Tibial nerve (tissue), 4 donors: ENCODE data around the gene MED15. TPM values are rescaled to one million over a fixed set of nuclear protein-coding genes. Genes with fewer than 3 reads are reported as not detected.

Experiments used
- DNase-seq, 2 donors: peaks; one replicate each; pipeline ENCODE4 v3.0.0-alpha.2; 2019; ENCODE audit warnings: low spot score in 2 of 2
- H3K27ac ChIP-seq, 4 donors: fragments of 200-600 bp; sonication (generic) in 3 of 4; one replicate each; pipeline ENCODE4 v1.5.1; 2017 to 2019; ENCODE audit warnings: mild to moderate bottlenecking in 1 of 4
- H3K27me3 ChIP-seq, 2 donors: fragments of 200-600 bp; sonication (generic) in 1 of 2; one replicate each; pipeline versions ENCODE4 v1.5.1 to v1.6.0; 2017 to 2019
- H3K36me3 ChIP-seq, 3 donors: fragments of 200-600 bp; sonication (generic); one replicate each; pipeline ENCODE4 v1.5.1; 2018 to 2019
- H3K4me1 ChIP-seq, 4 donors: fragments of 200-600 bp; sonication (generic) in 3 of 4; one replicate each; pipeline ENCODE4 v1.5.1; 2017 to 2019
- H3K4me3 ChIP-seq, 4 donors: fragments of 200-600 bp; sonication (generic) in 3 of 4; one replicate each; pipeline ENCODE4 v1.5.1; 2017 to 2019; ENCODE audit warnings: mild to moderate bottlenecking in 1 of 4, moderate library complexity in 1 of 4
- H3K9me3 ChIP-seq, 4 donors: fragments of 200-600 bp; sonication (generic) in 3 of 4; one replicate each; pipeline ENCODE4 v1.5.1; 2017 to 2019
- CTCF ChIP-seq, 5 experiments: fragments of 200-600 bp in 3 of 5; fragments of 450-650 bp in 2 of 5; sonication (generic) in 3 of 5; IDR thresholded peaks; one replicate each; pipeline ENCODE4 v1.5.1; 2016 to 2019; ENCODE audit warnings: antibody characterized with exemption in 5 of 5, mild to moderate bottlenecking in 3 of 5, moderate library complexity in 2 of 5
- EP300 ChIP-seq, 2 donors: sonication (generic); formaldehyde crosslinking; IDR thresholded peaks; one replicate each; pipeline ENCODE4 v1.6.1; 2017; ENCODE audit warnings: antibody characterized with exemption in 2 of 2, mild to moderate bottlenecking in 1 of 2
- POLR2A ChIP-seq, 2 donors: fragments of 450-650 bp; IDR thresholded peaks; one replicate each; pipeline ENCODE4 v1.6.1; 2017; ENCODE audit warnings: antibody characterized with exemption in 2 of 2, mild to moderate bottlenecking in 2 of 2, moderate library complexity in 2 of 2
- WGBS, 2 donors: methylation state at CpG; one replicate each; pipeline ENCODE4 v1.1.5; 2018; 5-methylcytosine and 5-hydroxymethylcytosine counted together
- total RNA-seq, 4 donors: library from RNA; depleted of rRNA; stranded (reverse); fragments of >200 nt; gene quantifications; one replicate each; pipeline ENCODE4 v1.1.0, GENCODE V29; 2016

MED15 gene
- total RNA-seq, 4 donors from 2014 or later: 49.2 to 147 (median 102) TPM

- 83 to 90% methylated on average over 4 of the region's 4 CpGs for WGBS, 2 donors
- peaks cover 0 to 27% (median 0%) of the 10 kb centered on the region in 3 donors for H3K36me3 ChIP-seq
- no peaks in the 10 kb centered on the region for H3K27me3 ChIP-seq
- H3K9me3 ChIP-seq: peaks cover 0 to 5% (median 0%) of the 10 kb centered on the region in 4 donors
- TF ChIP-seq EP300 (IDR thresholded peaks at IDR 0.05) (no peak), POLR2A (IDR thresholded peaks at IDR 0.05) (no peak), CTCF (IDR thresholded peaks at IDR 0.05) (no peak)
- H3K4me1 ChIP-seq: no peaks in the 10 kb centered on the region
- DNase-seq: no peak
- H3K4me3 ChIP-seq: no peak overlapping the region
- no peak overlapping the region for H3K27ac ChIP-seq
Measured at GRCh38 chr22:20484948-20485683, 22.3 kb upstream of the MED15 start.

- Histone ChIP-seq H3K4me1 (no peaks in the 10 kb centered on the region), H3K9me3 (no peaks in the 10 kb centered on the region), H3K36me3 (peaks cover 0 to 27% (median 0%) of the 10 kb centered on the region in 3 donors), H3K4me3 (no peak overlapping the region), H3K27me3 (no peaks in the 10 kb centered on the region), H3K27ac (no peak overlapping the region)
- DNase-seq: no peak
- 90 to 94% methylated on average over 2 of the region's 2 CpGs for WGBS, 2 donors
- TF ChIP-seq EP300 (IDR thresholded peaks at IDR 0.05) (no peak), POLR2A (IDR thresholded peaks at IDR 0.05) (no peak), CTCF (IDR thresholded peaks at IDR 0.05) (no peak)
Measured at GRCh38 chr22:20486229-20486628, 21.2 kb upstream of the MED15 start.

- 94 to 100% methylated on average over 2 of the region's 2 CpGs for WGBS, 2 donors
- H3K27ac ChIP-seq: no peak overlapping the region
- no peaks in the 10 kb centered on the region for H3K27me3 ChIP-seq
- H3K36me3 ChIP-seq: peaks cover 0 to 27% (median 0%) of the 10 kb centered on the region in 3 donors
- DNase-seq: no peak
- no peaks in the 10 kb centered on the region for H3K9me3 ChIP-seq
- H3K4me3 ChIP-seq: no peak overlapping the region
- peaks cover 0 to 6% (median 0%) of the 10 kb centered on the region in 4 donors for H3K4me1 ChIP-seq
- TF ChIP-seq POLR2A (IDR thresholded peaks at IDR 0.05) (no peak), CTCF (IDR thresholded peaks at IDR 0.05) (no peak)
Measured at GRCh38 chr22:20487715-20488114, 19.7 kb upstream of the MED15 start.

GRCh38 chr22:20488946-20489345 lies 18.5 kb upstream of the MED15 start:
- Histone ChIP-seq H3K9me3 (no peaks in the 10 kb centered on the region), H3K4me1 (peaks cover 0 to 16% (median 4%) of the 10 kb centered on the region in 4 donors), H3K27ac (no peak overlapping the region), H3K4me3 (no peak overlapping the region), H3K27me3 (no peaks in the 10 kb centered on the region), H3K36me3 (peaks cover 0 to 19% (median 0%) of the 10 kb centered on the region in 3 donors)
- no peak for DNase-seq
- 70 to 77% methylated on average over 11 of the region's 11 CpGs for WGBS, 2 donors
- TF ChIP-seq POLR2A (IDR thresholded peaks at IDR 0.05) (no peak), CTCF (IDR thresholded peaks at IDR 0.05) (no peak), EP300 (IDR thresholded peaks at IDR 0.05) (no peak)

- WGBS, 2 donors: 88 to 90% methylated on average over 6 of the region's 6 CpGs
- no peaks in the 10 kb centered on the region for H3K27me3 ChIP-seq
- H3K27ac ChIP-seq: no peak overlapping the region
- TF ChIP-seq EP300 (IDR thresholded peaks at IDR 0.05): no peak
- TF ChIP-seq CTCF (IDR thresholded peaks at IDR 0.05): no peak
- no peak for TF ChIP-seq POLR2A (IDR thresholded peaks at IDR 0.05)
- H3K9me3 ChIP-seq: no peaks in the 10 kb centered on the region
- no peak overlapping the region for H3K4me3 ChIP-seq
- DNase-seq: no peak
- H3K36me3 ChIP-seq: peaks cover 0 to 19% (median 0%) of the 10 kb centered on the region in 3 donors
- H3K4me1 ChIP-seq: peaks cover 0 to 27% (median 13%) of the 10 kb centered on the region in 4 donors
Measured at GRCh38 chr22:20490183-20490940, 17.0 kb upstream of the MED15 start.
